ENCODE data around the gene OTOA.
A peak's percentile ranks its signal among the peaks of the same experiment; 100 is the strongest.
"Not testable (repeated sequence)": the region's sequence is repeated elsewhere in the genome, so short reads cannot be mapped to it uniquely, and the experiment has no call there.

Gene OTOA

DNA sequence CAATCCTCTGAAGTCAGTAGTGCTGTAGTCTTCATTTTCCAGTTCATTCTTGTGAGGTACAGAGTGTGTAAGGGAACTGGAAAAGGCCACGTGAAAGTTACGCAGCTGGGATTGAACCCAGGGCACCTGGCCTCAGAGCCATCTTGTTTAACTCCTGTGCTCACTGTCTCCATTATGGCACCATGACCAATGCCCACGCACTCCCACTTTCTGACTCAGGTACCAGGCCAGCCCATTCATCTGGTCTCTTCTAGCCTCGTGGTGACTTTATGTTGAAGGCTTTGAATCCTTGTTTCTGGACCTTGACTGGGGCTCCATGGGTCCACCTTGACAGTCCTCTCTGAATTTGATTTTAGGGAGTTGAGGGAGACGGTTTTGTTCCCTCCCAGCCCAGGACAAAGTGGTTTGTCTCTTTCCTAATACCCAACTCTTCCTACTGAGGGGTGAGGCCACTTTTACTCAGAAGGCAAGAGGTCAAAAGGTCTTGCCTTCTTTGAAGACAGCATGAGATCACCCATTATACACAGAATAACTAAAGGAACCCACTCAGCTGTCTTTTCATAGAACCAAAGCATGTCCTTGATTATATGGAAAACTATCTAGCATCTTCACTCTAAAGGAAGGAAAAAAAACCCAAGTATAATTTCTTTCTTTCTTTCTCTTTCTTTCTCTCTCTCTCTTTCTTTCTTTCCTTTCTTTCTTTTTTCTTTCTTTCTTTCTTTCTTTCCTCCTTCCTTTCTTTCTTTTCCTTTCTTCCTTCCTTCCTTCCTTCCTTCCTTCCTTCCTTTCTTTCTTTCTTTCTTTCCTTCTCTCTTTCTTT lies 50.0 kb downstream of the OTOA start:
- no peak for DNase-seq
- Mint-ChIP-seq H3K4me3 (no peak overlapping the region), H3K9me3 (no peaks in the 10 kb centered on the region), H3K27ac (peak overlapping the region in 1 of 2 donors; percentile 12), H3K27me3 (no peaks in the 10 kb centered on the region), H3K4me1 (peaks cover 13% of the 10 kb centered on the region)
- no peak for ATAC-seq

DNA sequence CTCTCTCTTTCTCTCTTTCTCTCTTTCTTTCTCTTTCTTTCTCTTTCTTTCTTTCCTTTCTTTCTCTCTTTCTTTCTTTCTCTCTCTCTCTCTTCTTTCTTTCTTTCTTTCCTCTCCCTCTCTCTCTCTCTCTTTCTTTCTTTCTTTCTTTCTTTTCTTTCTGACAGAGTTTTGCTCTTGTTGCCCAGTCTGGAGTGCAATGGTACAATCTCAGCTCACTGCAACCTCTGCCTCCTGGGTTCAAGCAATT lies 50.5 kb downstream of the OTOA start:
- DNase-seq, H3K4me3 Mint-ChIP-seq, H3K27me3 Mint-ChIP-seq, H3K9me3 Mint-ChIP-seq, ATAC-seq: not testable (repeated sequence)
- H3K4me1 Mint-ChIP-seq, result peaks cover 13% of the 10 kb centered on the region
- peak overlapping the region in 1 of 2 donors; percentile 12 for H3K27ac Mint-ChIP-seq

DNA sequence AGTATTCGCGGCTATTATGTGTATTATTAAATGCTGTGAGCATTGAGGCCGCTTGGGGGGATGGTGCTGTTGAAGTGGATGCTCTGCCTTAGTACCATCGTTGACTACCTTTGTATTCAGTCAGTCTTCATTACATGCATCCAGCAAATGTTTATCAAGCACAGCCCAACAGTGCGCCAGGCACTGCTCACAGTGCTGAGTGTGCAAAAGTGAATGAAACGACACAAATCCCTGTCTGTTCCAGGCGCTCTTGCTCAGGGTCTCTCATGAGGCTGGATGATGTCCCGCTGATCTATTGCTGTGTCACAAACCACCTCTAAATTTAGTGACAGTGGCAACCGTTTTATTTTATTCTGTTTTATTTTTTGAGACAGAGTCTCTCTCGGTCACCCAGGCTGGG lies 53.8 kb downstream of the OTOA start:
- ATAC-seq (no peak), DNase-seq (no peak)
- no peak overlapping the region for H3K27ac Mint-ChIP-seq
- no peaks in the 10 kb centered on the region for H3K27me3 Mint-ChIP-seq
- H3K4me1 Mint-ChIP-seq, result peaks cover 19% of the 10 kb centered on the region
- no peak overlapping the region for H3K4me3 Mint-ChIP-seq
- no peaks in the 10 kb centered on the region for H3K9me3 Mint-ChIP-seq

DNA sequence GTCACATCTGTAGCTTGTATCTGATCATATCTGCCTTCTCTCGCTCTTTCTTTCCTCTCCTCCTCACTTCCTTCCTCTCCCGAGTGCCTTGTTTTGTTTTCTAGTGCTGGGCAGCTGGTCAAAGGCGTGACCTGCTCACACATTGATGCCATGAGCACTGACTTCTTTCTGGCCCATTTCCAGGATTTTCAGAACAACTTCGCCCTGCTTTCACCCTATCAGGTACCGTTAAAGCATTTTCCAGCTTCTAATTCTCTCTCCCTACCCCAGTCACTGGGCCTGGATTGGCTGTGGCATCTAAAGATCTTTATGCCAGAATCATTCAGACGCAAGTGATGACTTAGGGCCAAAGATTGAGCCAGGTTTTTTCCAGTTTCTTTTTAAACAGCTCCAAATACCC lies 55.5 kb downstream of the OTOA start:
- no peak for DNase-seq
- Mint-ChIP-seq H3K4me1 (peaks cover 18% of the 10 kb centered on the region), H3K27me3 (peaks cover 11% of the 10 kb centered on the region), H3K9me3 (peaks cover 9 to 11% of the 10 kb centered on the region in 2 donors), H3K4me3 (no peak overlapping the region), H3K27ac (no peak overlapping the region)
- no peak for ATAC-seq

DNA sequence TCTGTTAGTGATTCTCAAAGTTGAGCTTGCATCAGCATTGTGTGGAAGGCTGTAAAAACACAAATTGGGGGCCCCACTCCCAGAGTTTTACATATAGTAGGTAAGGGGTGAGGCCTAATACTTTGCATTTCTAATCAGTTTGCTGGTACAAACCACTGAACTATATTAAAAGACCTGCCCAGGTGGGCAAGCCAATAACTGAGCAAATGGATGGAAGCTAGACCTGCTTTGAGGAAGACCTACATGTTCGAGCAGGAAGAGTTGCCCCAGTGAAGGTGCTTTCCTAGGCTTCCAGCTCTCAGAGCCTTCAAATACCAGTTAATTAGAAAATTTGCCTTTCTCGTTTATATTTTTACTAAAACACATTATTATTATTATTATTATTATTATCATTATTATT lies 56.8 kb downstream of the OTOA start:
- Mint-ChIP-seq H3K4me3 (no peak overlapping the region), H3K27me3 (peaks cover 19% of the 10 kb centered on the region), H3K9me3 (peaks cover 9 to 11% of the 10 kb centered on the region in 2 donors), H3K4me1 (peaks cover 15% of the 10 kb centered on the region), H3K27ac (no peak overlapping the region)
- ATAC-seq (no peak), DNase-seq (no peak)

DNA sequence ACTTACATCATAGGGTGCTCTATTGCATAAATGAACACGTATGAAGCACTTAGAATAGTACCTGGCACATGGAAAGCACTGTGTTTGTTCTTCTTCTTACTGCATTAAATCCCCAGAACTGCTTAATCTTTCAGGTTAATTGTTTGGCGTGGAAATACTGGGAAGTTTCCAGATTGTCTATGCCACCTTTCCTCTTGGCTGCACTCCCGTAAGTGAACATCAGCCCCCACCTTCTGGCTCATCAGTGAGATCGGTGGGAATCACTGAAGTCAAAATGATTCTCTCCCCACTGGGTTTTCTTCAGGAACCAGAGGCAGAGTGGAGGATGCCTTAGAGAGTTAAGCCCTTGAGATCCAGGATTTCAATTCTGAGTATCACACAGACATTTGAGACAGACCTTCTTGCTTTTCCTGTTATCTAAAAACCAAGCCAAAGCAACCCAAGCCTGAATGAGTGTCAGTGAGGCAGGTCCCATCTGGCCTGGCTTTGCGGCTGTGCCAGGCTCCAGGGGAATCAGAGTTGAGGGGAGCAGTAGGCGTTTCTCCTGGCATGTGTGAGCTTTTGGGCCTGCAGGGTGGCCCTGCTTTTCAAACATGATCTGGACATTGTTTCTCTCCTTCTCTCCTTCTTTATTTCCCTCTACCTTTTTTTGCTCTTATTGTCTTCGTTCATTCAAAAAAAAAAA lies 59.1 kb downstream of the OTOA start:
- H3K27ac Mint-ChIP-seq, result no peak overlapping the region
- DNase-seq, result no peak
- ATAC-seq, result no peak
- peaks cover 24% of the 10 kb centered on the region for H3K4me1 Mint-ChIP-seq
- no peak overlapping the region for H3K4me3 Mint-ChIP-seq
- H3K9me3 Mint-ChIP-seq, result peaks cover 9 to 11% of the 10 kb centered on the region in 2 donors
- H3K27me3 Mint-ChIP-seq, result peaks cover 26% of the 10 kb centered on the region

DNA sequence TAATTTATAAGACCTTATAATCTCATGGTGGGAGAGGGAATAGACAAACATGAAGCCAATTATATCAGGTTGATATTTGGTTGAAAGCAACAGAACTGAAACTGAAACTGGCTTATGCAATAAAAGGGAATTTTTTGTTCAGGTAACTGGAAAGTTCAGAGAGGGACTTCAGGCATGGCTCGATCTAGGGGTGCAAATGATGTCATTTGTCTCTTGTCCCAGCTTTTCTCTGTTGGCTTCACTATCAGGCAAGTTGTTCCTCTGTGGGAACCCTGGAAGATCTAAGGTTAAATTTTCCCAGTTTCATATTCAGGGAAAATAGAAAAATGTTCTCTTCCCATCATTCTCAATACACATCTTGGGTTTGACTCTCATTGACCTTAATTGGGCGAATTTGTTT lies 59.8 kb downstream of the OTOA start:
- Mint-ChIP-seq H3K9me3 (peaks cover 9 to 11% of the 10 kb centered on the region in 2 donors), H3K4me3 (peak overlapping the region in 1 of 2 donors; percentile 36), H3K27me3 (peaks cover 32% of the 10 kb centered on the region), H3K4me1 (peaks cover 29% of the 10 kb centered on the region), H3K27ac (no peak overlapping the region)
- no peak for DNase-seq
- no peak for ATAC-seq

DNA sequence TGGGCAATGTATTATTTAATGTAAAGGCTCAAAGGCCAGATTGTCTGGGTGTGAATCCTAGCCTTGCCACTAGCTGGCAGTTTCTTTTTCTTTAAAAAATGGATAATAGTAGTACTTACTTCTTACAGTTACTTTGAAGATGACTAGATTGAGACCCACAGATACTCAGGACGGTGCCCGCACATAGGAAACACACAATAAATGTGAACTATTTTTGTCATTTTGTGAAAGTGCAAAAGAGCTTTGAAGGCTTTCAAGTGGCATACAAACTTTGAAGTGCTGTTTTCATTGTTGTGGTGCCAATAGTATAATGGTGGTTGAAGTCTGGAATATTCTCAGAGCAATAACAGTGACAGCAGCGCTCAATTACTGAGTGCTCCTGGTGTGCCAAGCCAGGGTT lies 63.6 kb downstream of the OTOA start:
- DNase-seq, result peak in 1 of 2 donors; percentile 31
- H3K27ac Mint-ChIP-seq, result no peak overlapping the region
- peak; percentile 86 for ATAC-seq
- peaks cover 9 to 11% of the 10 kb centered on the region in 2 donors for H3K9me3 Mint-ChIP-seq
- peaks cover 22% of the 10 kb centered on the region for H3K4me1 Mint-ChIP-seq
- no peak overlapping the region for H3K4me3 Mint-ChIP-seq
- peaks cover 39% of the 10 kb centered on the region for H3K27me3 Mint-ChIP-seq

DNA sequence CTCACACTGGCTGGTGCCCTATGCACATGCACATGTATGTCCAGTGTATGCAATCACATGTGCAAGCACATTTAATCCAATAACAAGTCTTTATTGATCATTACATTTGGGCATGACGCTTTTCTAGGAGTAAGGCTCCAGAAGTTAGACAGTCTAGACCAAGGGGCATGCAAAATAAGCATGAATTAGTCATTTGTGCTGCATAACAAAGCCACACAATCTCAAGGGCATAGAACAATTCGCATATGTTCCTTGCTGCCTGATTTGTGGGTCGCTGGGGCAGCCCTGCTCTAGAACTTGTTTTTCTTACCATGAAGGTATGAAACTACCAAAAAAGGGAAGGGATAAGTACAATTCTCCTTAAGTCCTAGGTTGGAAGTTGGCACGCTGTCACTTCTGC lies 67.5 kb downstream of the OTOA start:
- ATAC-seq, H3K9me3 Mint-ChIP-seq, H3K27ac Mint-ChIP-seq, H3K4me3 Mint-ChIP-seq, DNase-seq: not testable (repeated sequence)
- peaks cover 18% of the 10 kb centered on the region for H3K27me3 Mint-ChIP-seq
- peaks cover 14% of the 10 kb centered on the region for H3K4me1 Mint-ChIP-seq

DNA sequence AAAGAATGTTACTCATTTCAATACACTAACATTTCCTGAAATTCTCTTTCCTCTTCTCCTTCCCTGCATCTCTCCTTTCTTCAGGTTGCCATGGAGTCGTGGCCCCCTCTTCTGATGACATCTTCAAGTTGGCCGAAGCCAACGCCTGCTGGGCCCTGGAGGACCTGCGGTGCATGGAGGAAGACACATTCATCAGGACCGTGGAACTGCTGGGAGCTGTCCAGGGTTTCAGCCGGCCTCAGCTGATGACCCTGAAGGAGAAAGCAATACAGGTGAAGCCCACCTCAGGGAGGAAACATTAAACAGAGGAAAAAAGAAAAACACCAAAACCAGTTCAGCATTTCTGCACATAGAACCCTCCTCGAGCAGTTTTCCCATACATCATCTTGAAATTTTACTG lies 76.9 kb downstream of the OTOA start:
- H3K4me1 Mint-ChIP-seq, H3K4me3 Mint-ChIP-seq, ATAC-seq, H3K27ac Mint-ChIP-seq, H3K27me3 Mint-ChIP-seq, H3K9me3 Mint-ChIP-seq, DNase-seq: not testable (repeated sequence)

DNA sequence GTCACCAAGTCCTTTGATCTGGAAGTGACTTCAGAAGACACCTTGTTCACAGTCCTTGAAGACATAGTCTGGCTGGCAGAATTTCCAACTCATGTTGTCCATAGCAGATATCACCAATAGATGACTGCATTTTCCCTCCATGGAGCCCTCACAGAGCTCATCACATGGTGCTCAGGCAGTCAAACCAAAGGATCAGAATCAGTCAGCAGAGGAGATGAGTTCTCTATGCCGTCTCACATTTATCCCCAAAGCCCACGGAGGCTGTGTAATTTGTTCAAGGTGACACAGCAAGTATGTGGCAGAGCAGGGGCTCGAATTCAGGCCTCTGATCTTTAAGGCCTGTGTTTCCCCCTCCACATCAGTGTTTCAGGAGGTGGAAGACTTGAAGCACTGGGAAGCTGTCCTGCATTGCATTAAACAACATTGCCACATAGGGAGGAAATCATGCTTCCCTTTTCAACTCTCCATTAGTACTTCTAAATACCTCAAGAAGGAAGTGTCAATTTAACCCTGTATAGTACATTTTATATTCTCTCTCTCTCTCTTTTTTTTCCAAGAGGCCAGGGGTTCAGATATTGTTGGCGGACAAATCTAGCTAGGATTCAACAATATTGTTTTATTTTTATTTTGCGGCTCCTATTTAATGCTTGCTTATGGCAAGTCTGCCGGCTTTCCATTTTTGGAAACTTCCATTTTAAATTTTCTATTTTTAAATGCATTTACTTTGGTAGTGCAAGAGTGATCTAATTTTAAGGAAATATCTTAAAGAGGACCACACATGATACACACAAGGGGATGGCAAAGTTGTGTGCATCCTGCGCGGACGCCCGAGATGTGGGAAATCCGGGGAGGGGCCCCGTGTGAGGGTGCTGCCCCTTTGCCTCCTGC lies 92.7 kb downstream of the OTOA start:
- H3K27me3 Mint-ChIP-seq, H3K9me3 Mint-ChIP-seq, H3K27ac Mint-ChIP-seq, H3K4me1 Mint-ChIP-seq: not testable (repeated sequence)
- peak; percentile 46 for ATAC-seq
- H3K4me3 Mint-ChIP-seq, result peak overlapping the region in 1 of 2 donors; percentile 5
- peak in 1 of 2 donors; percentile 11 for DNase-seq

DNA sequence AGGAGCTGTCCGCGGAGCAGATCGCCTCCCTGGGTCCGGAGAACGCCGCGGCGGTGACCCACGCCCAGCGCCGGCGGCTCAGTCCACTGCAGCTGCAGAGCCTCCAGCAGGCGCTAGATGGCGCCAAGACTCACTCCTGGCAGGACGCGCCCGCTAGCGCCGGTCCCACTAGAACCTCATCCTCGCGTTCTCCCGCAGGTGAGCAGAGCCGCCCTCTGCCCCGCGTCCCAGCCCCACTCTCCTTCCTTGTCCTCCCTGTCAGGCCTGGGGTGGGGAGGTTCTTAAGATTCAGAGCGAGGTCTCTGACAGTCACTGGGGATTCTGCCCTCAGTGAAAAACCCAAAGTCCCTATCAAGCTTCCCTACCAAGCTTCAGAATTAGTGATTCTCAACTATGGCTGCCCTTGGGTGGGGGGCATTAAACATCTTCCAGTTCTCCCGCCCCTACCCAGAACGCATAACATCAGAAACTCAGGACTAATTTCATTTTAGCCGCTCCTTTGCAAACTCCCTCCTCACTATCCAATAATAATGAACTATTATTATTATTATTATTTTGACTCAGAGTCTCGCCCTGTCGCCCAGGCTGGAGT lies 93.4 kb downstream of the OTOA start:
- not testable (repeated sequence) for DNase-seq, H3K9me3 Mint-ChIP-seq, H3K27ac Mint-ChIP-seq, H3K4me3 Mint-ChIP-seq, H3K27me3 Mint-ChIP-seq, H3K4me1 Mint-ChIP-seq
- ATAC-seq, result peak; percentile 90

DNA sequence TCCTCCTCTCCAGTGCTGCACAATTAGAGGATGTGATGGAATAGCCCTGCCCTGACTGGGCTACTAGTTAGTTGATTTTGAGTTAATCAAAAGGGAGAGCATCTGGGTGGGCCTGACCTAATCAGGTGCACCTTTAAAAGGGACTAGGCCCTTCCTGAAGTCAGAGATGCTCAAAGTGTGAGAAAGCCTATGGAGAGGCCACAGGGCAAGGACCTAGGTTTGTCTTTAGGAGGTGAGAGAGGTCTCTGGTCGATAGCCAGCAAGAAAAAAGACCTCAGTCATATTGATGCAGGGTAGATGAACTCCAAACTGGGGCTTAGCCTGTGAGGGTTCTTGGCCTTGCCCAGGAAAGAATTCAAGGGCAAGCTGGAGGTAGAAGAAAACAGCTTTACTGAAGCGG lies 104.5 kb downstream of the OTOA start:
- H3K4me3 Mint-ChIP-seq, H3K9me3 Mint-ChIP-seq, H3K4me1 Mint-ChIP-seq, ATAC-seq, DNase-seq, H3K27ac Mint-ChIP-seq, H3K27me3 Mint-ChIP-seq: not testable (repeated sequence)

DNA sequence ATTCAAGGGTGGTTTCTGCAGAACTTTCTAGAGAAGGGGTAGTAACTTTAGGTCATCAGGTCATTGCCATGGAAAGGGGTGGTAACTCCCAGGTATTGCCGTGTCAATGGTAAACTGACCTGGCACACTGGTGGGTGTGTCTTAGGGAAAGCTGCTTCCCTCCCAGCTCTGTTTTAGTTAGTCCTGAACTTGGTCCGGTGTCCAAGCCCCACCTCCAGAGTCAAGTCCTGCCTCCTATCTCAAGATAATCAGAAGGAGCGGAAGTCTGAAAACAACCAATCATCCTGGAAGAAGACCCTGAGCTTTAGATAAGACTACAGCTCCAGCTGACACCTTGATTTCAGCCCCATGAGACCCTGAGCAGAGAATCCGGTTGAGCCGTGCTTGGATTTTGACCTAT lies 105.0 kb downstream of the OTOA start:
- not testable (repeated sequence) for H3K27ac Mint-ChIP-seq, H3K4me1 Mint-ChIP-seq, DNase-seq, H3K27me3 Mint-ChIP-seq, H3K9me3 Mint-ChIP-seq, ATAC-seq, H3K4me3 Mint-ChIP-seq

DNA sequence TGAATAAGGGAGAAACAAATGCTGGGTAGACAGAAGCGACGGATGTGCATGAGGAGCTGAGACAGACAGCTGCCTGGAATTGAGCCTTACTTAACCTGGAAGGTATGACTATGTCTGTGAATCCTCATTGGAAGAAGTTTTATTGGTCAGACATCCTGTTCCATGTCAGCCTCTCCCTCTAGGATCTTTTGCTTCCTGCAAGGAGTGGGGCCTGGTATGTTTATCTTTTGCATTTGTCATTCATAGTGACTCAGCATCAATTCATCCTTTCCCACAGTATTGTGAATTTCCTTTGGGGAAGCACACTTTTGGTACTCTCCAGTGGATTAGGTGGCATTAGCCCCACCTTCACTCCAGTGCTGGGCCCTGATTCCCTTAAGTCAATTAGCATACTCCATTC lies 105.5 kb downstream of the OTOA start:
- H3K27ac Mint-ChIP-seq, H3K9me3 Mint-ChIP-seq, ATAC-seq, H3K4me1 Mint-ChIP-seq, H3K27me3 Mint-ChIP-seq, DNase-seq, H3K4me3 Mint-ChIP-seq: not testable (repeated sequence)
